SK-N-SH treated with all-trans-retinoic acid at 6 μM for 48 hours (cell line): ENCODE results near the gene OXCT1.

ENCODE experiments used
- ARNTL ChIP-seq: fragments of 450-650 bp; formaldehyde crosslinking; IDR thresholded peaks from 2 replicates; pipeline ENCODE4 v1.5.0; 2020; ENCODE audit warnings: low read depth, mild to moderate bottlenecking, moderate library complexity, borderline replicate concordance
- CSDC2 ChIP-seq: fragments of 250-450 bp; sonication (Bioruptor Pico); IDR thresholded peaks from 2 replicates; pipeline ENCODE4 v1.5.0; 2020; ENCODE audit warnings: mild to moderate bottlenecking, moderate library complexity
- CSRNP3 ChIP-seq: fragments of 250-450 bp; sonication (Bioruptor Pico); IDR thresholded peaks from 2 replicates; pipeline ENCODE4 v1.5.1; 2021; ENCODE audit warnings: mild to moderate bottlenecking, moderate library complexity
- ISL1 ChIP-seq: fragments of 250-450 bp; sonication (Bioruptor Pico); IDR thresholded peaks from 2 replicates; pipeline ENCODE4 v2.1.2; 2022; ENCODE audit warnings: mild to moderate bottlenecking, moderate library complexity
- OSR1 ChIP-seq: fragments of 250-450 bp; sonication (Bioruptor Pico); IDR thresholded peaks from 2 replicates; pipeline ENCODE4 v1.8.0; 2022; ENCODE audit warnings: moderate library complexity, mild to moderate bottlenecking, inconsistent platforms
- PATZ1 ChIP-seq: fragments of 250-450 bp; sonication (Bioruptor Pico); IDR thresholded peaks from 2 replicates; pipeline ENCODE4 v1.8.0; 2020; ENCODE audit warnings: mild to moderate bottlenecking, moderate library complexity, borderline replicate concordance
- RARB ChIP-seq: fragments of 250-450 bp; sonication (Bioruptor Pico); IDR thresholded peaks from 2 replicates; pipeline ENCODE4 v1.8.0; 2021; ENCODE audit warnings: mild to moderate bottlenecking, moderate library complexity
- TOX ChIP-seq: fragments of 250-450 bp; sonication (Bioruptor Pico); IDR thresholded peaks from 2 replicates; pipeline ENCODE4 v1.8.0; 2021; ENCODE audit warnings: mild to moderate bottlenecking, moderate library complexity, borderline replicate concordance
- TSHZ2 ChIP-seq: fragments of 250-450 bp; sonication (Bioruptor Pico); IDR thresholded peaks from 2 replicates; pipeline ENCODE4 v1.5.0; 2020; ENCODE audit warnings: mild to moderate bottlenecking, moderate library complexity
- ZC3H10 ChIP-seq: fragments of 250-450 bp; sonication (Bioruptor Pico); IDR thresholded peaks from 2 replicates; pipeline ENCODE4 v1.5.1; 2021; ENCODE audit warnings: mild to moderate bottlenecking, moderate library complexity
- ZFP30 ChIP-seq: fragments of 450-650 bp; formaldehyde crosslinking; IDR thresholded peaks from 2 replicates; pipeline ENCODE4 v1.5.0; 2022; ENCODE audit warnings: mild to moderate bottlenecking, moderate library complexity
- ZNF8 ChIP-seq: fragments of 450-650 bp; formaldehyde crosslinking; IDR thresholded peaks from 2 replicates; pipeline ENCODE4 v1.5.0; 2020; ENCODE audit warnings: mild to moderate bottlenecking, moderate library complexity

GRCh38 chr5:41795125-41795524 is 75.1 kb downstream of the OXCT1 start:
- TF ChIP-seq RARB (CRISPR knock-in tag) (no peak), PATZ1 (no peak), ZNF8 (CRISPR knock-in tag) (no peak), TSHZ2 (no peak), ARNTL (CRISPR knock-in tag) (no peak), ZC3H10 (CRISPR knock-in tag) (no peak), CSDC2 (CRISPR knock-in tag) (no peak), ISL1 (no peak), CSRNP3 (CRISPR knock-in tag) (no peak), ZFP30 (CRISPR knock-in tag) (no peak), TOX (CRISPR knock-in tag) (no peak), OSR1 (CRISPR knock-in tag) (no peak)
